Erythroblast (primary cell): ENCODE results near the gene CA12.

Experiments used
- GATA1 ChIP-seq: IDR thresholded peaks from 2 replicates; pipeline ENCODE4 v1.6.1; 2011; ENCODE audit warnings: low read depth, mild to moderate bottlenecking, control low read depth, low read length, moderate library complexity
- POLR2A ChIP-seq: IDR thresholded peaks from 2 replicates; pipeline ENCODE4 v1.6.1; 2011; ENCODE audit warnings: mild to moderate bottlenecking, low read length

- TF ChIP-seq POLR2A, result no peak
- TF ChIP-seq GATA1, result no peak
These were observed 28.4 kb downstream of the CA12 start for GRCh38 chr15:63353261-63353660.
